NCI-H2196 (cell line): Measurements from ENCODE around the gene MYO7A.

Source experiments
- DNase-seq: peaks from one replicate; lab custom pipeline; 2025; ENCODE audit not compliant: unreplicated experiment; lab: John Stamatoyannopoulos, UW

Gene MYO7A

GRCh38 chr11:77197626-77198320, 69.7 kb downstream of the MYO7A start:
- DNase-seq: no peak

GRCh38 chr11:77198440-77198849, 70.4 kb downstream of the MYO7A start:
- DNase-seq: no peak

- no peak for DNase-seq
Observed at GRCh38 chr11:77199137-77199745, 71.2 kb downstream of the MYO7A start.

GRCh38 chr11:77200351-77201268, 72.6 kb downstream of the MYO7A start:
- DNase-seq: no peak

GRCh38 chr11:77201370-77201769, 73.3 kb downstream of the MYO7A start:
- DNase-seq: no peak

GRCh38 chr11:77201991-77202841, 74.2 kb downstream of the MYO7A start:
- DNase-seq: no peak

- no peak for DNase-seq
Observed at GRCh38 chr11:77202941-77203900, 75.2 kb downstream of the MYO7A start.

- DNase-seq: no peak
Observed at GRCh38 chr11:77203901-77204753, 76.1 kb downstream of the MYO7A start.

GRCh38 chr11:77204754-77205466, 76.9 kb downstream of the MYO7A start:
- DNase-seq: no peak

- no peak for DNase-seq
Observed at GRCh38 chr11:77205467-77206263, 77.6 kb downstream of the MYO7A start.

- no peak for DNase-seq
Observed at GRCh38 chr11:77206264-77207018, 78.4 kb downstream of the MYO7A start.

GRCh38 chr11:77207019-77207485, 79.0 kb downstream of the MYO7A start:
- no peak for DNase-seq

GRCh38 chr11:77207618-77208313, 79.7 kb downstream of the MYO7A start:
- DNase-seq: no peak

GRCh38 chr11:77208535-77208934, 80.5 kb downstream of the MYO7A start:
- no peak for DNase-seq

GRCh38 chr11:77209663-77210062, 81.6 kb downstream of the MYO7A start:
- no peak for DNase-seq

- no peak for DNase-seq
Observed at GRCh38 chr11:77211040-77211451, 83.0 kb downstream of the MYO7A start.
